Neural cell (in vitro differentiated cells): ENCODE measurements around the gene GAPVD1. TPM values are rescaled to one million over a fixed set of nuclear protein-coding genes. Genes with fewer than 3 reads are reported as not detected.
A peak's percentile ranks its signal among the peaks of the same experiment; 100 is the strongest.

Source experiments
- H2AFZ ChIP-seq: fragments of 200-600, 300-800 bp; sonication (generic), shearing (Covaris generic); 2 replicates; pipeline ENCODE4 v1.6.0; 2014; ENCODE audit warnings: low read depth, mild to moderate bottlenecking, antibody characterized with exemption, low read length, moderate library complexity
- H3F3A ChIP-seq: fragments of 200-600 bp; shearing (Covaris generic); 2 replicates; pipeline ENCODE4 v1.6.1; 2016; ENCODE audit warnings: mild to moderate bottlenecking, moderate library complexity, mixed read lengths, antibody characterized with exemption, low read length; ENCODE audit not compliant: insufficient read depth, poor library complexity, severe bottlenecking
- H3K27ac ChIP-seq: fragments of 200-600, 300-800 bp; sonication (generic), shearing (Covaris generic); 2 replicates; pipeline ENCODE4 v1.5.1; 2014; ENCODE audit warnings: mild to moderate bottlenecking, low read length, moderate library complexity
- H3K27me3 ChIP-seq: fragments of 300-800, 200-600 bp; sonication (generic), shearing (Covaris generic); 2 replicates; pipeline ENCODE4 v1.6.0; 2014; ENCODE audit warnings: mild to moderate bottlenecking, low read depth, low read length, moderate library complexity; ENCODE audit not compliant: insufficient read depth
- H3K36me3 ChIP-seq: fragments of 300-800, 200-600 bp; sonication (generic), shearing (Covaris generic); 2 replicates; pipeline ENCODE4 v1.5.1; 2014; ENCODE audit warnings: mild to moderate bottlenecking, antibody characterized with exemption, low read length, moderate library complexity; ENCODE audit not compliant: insufficient read depth
- H3K4me2 ChIP-seq: fragments of 300-800, 200-600 bp; sonication (generic), shearing (Covaris generic); 2 replicates; pipeline ENCODE4 v1.6.0; 2014; ENCODE audit warnings: mild to moderate bottlenecking, low read length
- H3K4me3 ChIP-seq: fragments of 300-800, 200-600 bp; sonication (generic), shearing (Covaris generic); 2 replicates; pipeline ENCODE4 v1.5.1; 2014; ENCODE audit warnings: mild to moderate bottlenecking, low read length, moderate library complexity
- H3K79me2 ChIP-seq: fragments of 200-600 bp; shearing (Covaris generic); replicated peaks from 2 replicates; pipeline ENCODE4 v1.6.0; 2014; ENCODE audit warnings: mild to moderate bottlenecking, low read length, moderate library complexity; ENCODE audit not compliant: insufficient read depth
- H3K9ac ChIP-seq: fragments of 300-800, 200-600 bp; sonication (generic), shearing (Covaris generic); 2 replicates; pipeline ENCODE4 v1.6.1; 2016; ENCODE audit warnings: mild to moderate bottlenecking, low read length, mixed read lengths
- H3K9me2 ChIP-seq: fragments of 200-600 bp; shearing (Covaris generic); 2 replicates; pipeline ENCODE4 v1.6.1; 2016; ENCODE audit warnings: mild to moderate bottlenecking, low read length, mixed read lengths; ENCODE audit not compliant: insufficient read depth
- H3K9me3 ChIP-seq: fragments of 200-600, 300-800 bp; sonication (generic), shearing (Covaris generic); 2 replicates; pipeline ENCODE4 v1.6.1; 2016; ENCODE audit warnings: mild to moderate bottlenecking, mixed run types, low read length, moderate library complexity, mixed read lengths
- H4K20me1 ChIP-seq: fragments of 200-600 bp; shearing (Covaris generic); 2 replicates; pipeline ENCODE4 v1.6.1; 2016; ENCODE audit warnings: mild to moderate bottlenecking, mixed run types; ENCODE audit not compliant: insufficient read depth
- CTCF ChIP-seq: fragments of 450-650 bp; IDR thresholded peaks from 2 replicates; pipeline ENCODE4 v1.5.1; 2014; ENCODE audit warnings: antibody characterized with exemption, mild to moderate bottlenecking, moderate library complexity; ENCODE audit not compliant: poor library complexity, severe bottlenecking
- EP300 ChIP-seq: fragments of 450-650 bp; conservative IDR thresholded peaks from 2 replicates; pipeline ENCODE4 v1.6.1; 2014; ENCODE audit warnings: antibody characterized with exemption, mild to moderate bottlenecking, moderate library complexity; ENCODE audit not compliant: poor library complexity, severe bottlenecking
- EZH2 ChIP-seq: fragments of 200-600, 300-800 bp; shearing (Covaris generic), sonication (generic); IDR thresholded peaks from 2 replicates; pipeline ENCODE4 v1.6.1; 2014; ENCODE audit warnings: antibody characterized with exemption, low read length, borderline replicate concordance, mild to moderate bottlenecking; ENCODE audit not compliant: insufficient read depth, poor library complexity, severe bottlenecking
- MXI1 ChIP-seq: fragments of 450-650 bp; conservative IDR thresholded peaks from 2 replicates; pipeline ENCODE4 v1.6.1; 2014; ENCODE audit warnings: antibody characterized with exemption, mild to moderate bottlenecking; ENCODE audit not compliant: poor library complexity, severe bottlenecking
- POLR2AphosphoS5 ChIP-seq: IDR thresholded peaks from 2 replicates; pipeline ENCODE4 v1.6.1; 2012
- RAD21 ChIP-seq: fragments of 450-650 bp; conservative IDR thresholded peaks from 2 replicates; pipeline ENCODE4 v1.6.1; 2014; ENCODE audit warnings: antibody characterized with exemption, mild to moderate bottlenecking, moderate library complexity
- REST ChIP-seq: IDR thresholded peaks from 2 replicates; pipeline ENCODE4 v1.6.1; 2012; ENCODE audit warnings: borderline replicate concordance
- SMC3 ChIP-seq: fragments of 450-650 bp; conservative IDR thresholded peaks from 2 replicates; pipeline ENCODE4 v1.6.1; 2014; ENCODE audit warnings: antibody characterized with exemption, mild to moderate bottlenecking, moderate library complexity; ENCODE audit not compliant: poor library complexity
- TAF1 ChIP-seq: IDR thresholded peaks from 2 replicates; pipeline ENCODE4 v1.6.1; 2012; ENCODE audit warnings: low read depth
- polyA plus RNA-seq: library from polyadenylated mRNA; depleted of rRNA; stranded (reverse); fragments of >200 nt; gene quantifications from 2 replicates; pipeline ENCODE4 v1.2.3, GENCODE V29; 2014

The GAPVD1 gene
- polyA plus RNA-seq, 1 donor from 2014 or later = 49.2 TPM

- H3K9me3 ChIP-seq = no peaks in the 10 kb centered on the region
- H3K27me3 ChIP-seq = no peaks in the 10 kb centered on the region
- no peak for TF ChIP-seq TAF1
- TF ChIP-seq EP300 = no peak
- no peak for TF ChIP-seq RAD21
- no peak for TF ChIP-seq SMC3
- no peak for TF ChIP-seq POLR2AphosphoS5
- TF ChIP-seq REST = no peak
- TF ChIP-seq MXI1 = no peak
- no peak for TF ChIP-seq EZH2
- no peak for TF ChIP-seq CTCF
- H3K36me3 ChIP-seq = no peaks in the 10 kb centered on the region
- no peak overlapping the region for H3K4me2 ChIP-seq
- H3K79me2 ChIP-seq = no peaks in the 10 kb centered on the region
- H3K9me2 ChIP-seq = no peaks in the 10 kb centered on the region
- H3K4me3 ChIP-seq = no peak overlapping the region
- H2AFZ ChIP-seq = no peak overlapping the region
- no peaks in the 10 kb centered on the region for H4K20me1 ChIP-seq
- H3K27ac ChIP-seq = no peak overlapping the region
- no peaks in the 10 kb centered on the region for H3F3A ChIP-seq
- no peak overlapping the region for H3K9ac ChIP-seq
These were observed 68.4 kb downstream of the GAPVD1 start for GRCh38 chr9:125329978-125330377.

DNA sequence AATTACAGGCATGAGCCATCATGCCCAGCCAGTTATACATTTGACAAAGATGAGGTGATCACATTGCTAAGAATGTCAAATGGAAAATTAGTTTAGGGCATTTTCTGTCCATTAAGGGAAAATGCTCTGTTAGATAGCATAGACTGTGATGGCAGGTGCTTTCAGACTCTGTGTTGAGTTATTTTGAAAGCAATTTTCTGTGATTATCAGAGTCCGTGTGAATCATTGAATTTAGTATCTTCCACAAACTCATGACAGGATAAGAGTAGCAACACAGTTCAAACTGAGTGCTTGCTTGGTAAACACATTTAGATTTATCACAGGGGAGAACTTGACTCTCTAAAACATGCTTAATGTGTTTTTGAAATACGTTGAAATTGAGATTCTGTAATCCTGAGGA, 69.0 kb downstream of the GAPVD1 start:
- Histone ChIP-seq H4K20me1 (no peaks in the 10 kb centered on the region), H3K27me3 (no peaks in the 10 kb centered on the region), H3K9me3 (no peaks in the 10 kb centered on the region), H3K4me3 (no peak overlapping the region), H3K79me2 (no peaks in the 10 kb centered on the region), H3F3A (no peaks in the 10 kb centered on the region), H3K36me3 (no peaks in the 10 kb centered on the region), H3K9ac (no peak overlapping the region), H3K27ac (no peak overlapping the region), H2AFZ (no peak overlapping the region), H3K9me2 (no peaks in the 10 kb centered on the region), H3K4me2 (no peak overlapping the region)
- TF ChIP-seq CTCF (no peak), SMC3 (no peak), POLR2AphosphoS5 (peak; percentile 92), EZH2 (no peak), RAD21 (no peak), REST (peak; percentile 26), MXI1 (no peak), TAF1 (no peak), EP300 (peak; percentile 61)
